OCI-LY7 (cell line): ENCODE results near the gene TEN1. TPM values are rescaled to one million over a fixed set of nuclear protein-coding genes. Genes with fewer than 3 reads are reported as not detected.

Experiments used
- BruUV-seq: library from RNA; stranded (reverse); fragments of 400-500 nt; replicated peaks from 2 replicates; lab custom pipeline; 2021; lab: Mats Ljungman, UMichigan
- CTCF ChIA-PET: fragments of 300-600 bp; sonication (Branson Sonifier 250); formaldehyde crosslinking; loops from one replicate; lab custom pipeline; 2022; ENCODE audit warnings: antibody characterized with exemption; ENCODE audit not compliant: unreplicated experiment; lab: Charles Lee
- POLR2A ChIA-PET: fragments of 300-600 bp; sonication (Branson Sonifier 250); formaldehyde crosslinking; loops from one replicate; lab custom pipeline; 2022; ENCODE audit warnings: antibody characterized with exemption; lab: Charles Lee
- DNase-seq: peaks from one replicate; pipeline ENCODE4 v3.0.0-alpha.2; 2015; ENCODE audit warnings: low spot score
- H2AFZ ChIP-seq: fragments of 200-600 bp; sonication (generic), shearing (Covaris generic); 2 replicates; pipeline ENCODE4 v1.6.1; 2014; ENCODE audit warnings: mild to moderate bottlenecking, antibody characterized with exemption, low read length, moderate library complexity
- H3K27ac ChIP-seq: fragments of 200-600 bp; sonication (generic); 2 replicates; pipeline ENCODE4 v1.5.1; 2014; ENCODE audit warnings: mixed run types, low read depth, mild to moderate bottlenecking, moderate library complexity, low read length, inconsistent platforms; ENCODE audit not compliant: poor library complexity, severe bottlenecking
- H3K36me3 ChIP-seq: fragments of 200-600 bp; sonication (generic); 2 replicates; pipeline ENCODE4 v1.6.1; 2014; ENCODE audit warnings: mild to moderate bottlenecking, antibody characterized with exemption, low read length, moderate library complexity, mixed read lengths; ENCODE audit not compliant: insufficient read depth
- H3K4me1 ChIP-seq: fragments of 200-600 bp; sonication (generic); 2 replicates; pipeline ENCODE4 v1.5.1; 2014; ENCODE audit warnings: mild to moderate bottlenecking, low read length; ENCODE audit not compliant: insufficient read depth, poor library complexity, severe bottlenecking
- H3K4me2 ChIP-seq: fragments of 200-600 bp; sonication (generic); 2 replicates; pipeline ENCODE4 v1.6.1; 2014; ENCODE audit warnings: mild to moderate bottlenecking, low read length
- H3K4me3 ChIP-seq: fragments of 200-600 bp; sonication (generic); 2 replicates; pipeline ENCODE4 v1.5.1; 2014; ENCODE audit warnings: mild to moderate bottlenecking, low read depth, low read length; ENCODE audit not compliant: poor library complexity, severe bottlenecking
- H3K79me2 ChIP-seq: fragments of 200-600 bp; sonication (generic); 2 replicates; pipeline ENCODE4 v1.6.1; 2016; ENCODE audit warnings: low read depth, mild to moderate bottlenecking, low read length, moderate library complexity, mixed read lengths; ENCODE audit not compliant: insufficient read depth
- H3K9me2 ChIP-seq: fragments of 200-600 bp; sonication (generic); 2 replicates; pipeline ENCODE4 v1.6.1; 2016; ENCODE audit warnings: mild to moderate bottlenecking, low read length, mixed read lengths; ENCODE audit not compliant: insufficient read depth
- H3K9me3 ChIP-seq: fragments of 200-600 bp; sonication (generic); 2 replicates; pipeline ENCODE4 v1.6.1; 2014; ENCODE audit warnings: mild to moderate bottlenecking, mixed run types, low read length, mixed read lengths
- H4K20me1 ChIP-seq: fragments of 200-600 bp; sonication (generic); 2 replicates; pipeline ENCODE4 v1.6.1; 2014; ENCODE audit warnings: mild to moderate bottlenecking, antibody characterized with exemption, low read length, moderate library complexity, mixed read lengths; ENCODE audit not compliant: insufficient read depth
- CTCF ChIP-seq: fragments of 200-600 bp; sonication (generic); conservative IDR thresholded peaks from 2 replicates; pipeline ENCODE4 v1.5.1; 2014; ENCODE audit warnings: mild to moderate bottlenecking, antibody characterized with exemption, low read length, moderate library complexity, mixed read lengths
- EZH2phosphoT487 ChIP-seq: fragments of 200-600 bp; sonication (generic); IDR thresholded peaks from 2 replicates; pipeline ENCODE4 v1.6.1; 2018; ENCODE audit warnings: low read depth, borderline replicate concordance, mild to moderate bottlenecking, mixed run types, antibody characterized with exemption, low read length, moderate library complexity, mixed read lengths
- intact Hi-C: fragments of 100-400 bp; cut with micrococcal nuclease; formaldehyde crosslinking; loops from one replicate; pipeline ENCODE4 v1.10.0; 2022; ENCODE audit not compliant: unreplicated experiment
- total RNA-seq, 2 experiments: library from RNA; depleted of rRNA in 1 of 2; stranded (reverse); fragments of >200 nt in 1 of 2; shearing (Covaris generic) in 1 of 2; gene quantifications; 2 replicates each; pipeline ENCODE4 v1.2.3, GENCODE V29; 2014 to 2022

TEN1 gene
- total RNA-seq, 2 experiments from 2014 or later: 17.6 to 18.2 TPM

GRCh38 chr17:75976175-75976848, 2.7 kb upstream of the TEN1 start:
- Histone ChIP-seq H3K9me3 (no peaks in the 10 kb centered on the region), H2AFZ (no peak overlapping the region), H4K20me1 (no peaks in the 10 kb centered on the region), H3K4me3 (no peak overlapping the region), H3K79me2 (peaks cover 24% of the 10 kb centered on the region; the same call in 1 of the 2 replicates), H3K9me2 (no peaks in the 10 kb centered on the region), H3K4me2 (peak overlapping the region; percentile 9; the same call in 1 of the 2 replicates), H3K27ac (no peak overlapping the region), H3K36me3 (peaks cover 6% of the 10 kb centered on the region; the same call in 1 of the 2 replicates), H3K4me1 (peaks cover 34% of the 10 kb centered on the region)
- BruUV-seq: TSS peak; percentile 53
- TF ChIP-seq EZH2phosphoT487 (no peak), CTCF (no peak)
- ChIA-PET POLR2A (interaction anchor here (0.7 kb wide), 1 partner anchor 15 kb away, joined by 3 read pairs; no protein-coding TSS in a partner anchor), CTCF (no interaction called here)
- DNase-seq: no peak
- intact Hi-C loops: loop anchor here (10.0 kb wide), 1 partner anchor 192 kb away; the partner anchor contains the start of gene UNK

GRCh38 chr17:75979705-75980187, 706 bp downstream of the TEN1 start:
- H3K27ac ChIP-seq: peak overlapping the region; percentile 69
- peak overlapping the region; percentile 62; the same call in 1 of the 2 replicates for H2AFZ ChIP-seq
- H3K79me2 ChIP-seq: peaks cover 24% of the 10 kb centered on the region; the same call in 1 of the 2 replicates
- peaks cover 52% of the 10 kb centered on the region for H3K4me1 ChIP-seq
- no peaks in the 10 kb centered on the region for H3K9me3 ChIP-seq
- no peak for TF ChIP-seq EZH2phosphoT487
- TF ChIP-seq CTCF: no peak
- ChIA-PET POLR2A (interaction anchor here (0.7 to 2.4 kb wide), 6 partner anchors 12 to 82 kb away, joined by 3 to 17 read pairs (median 4); no protein-coding TSS in a partner anchor), CTCF (interaction anchor here (0.6 kb wide), 1 partner anchor 285 kb away, joined by 3 read pairs; the partner anchor contains the start of gene UBALD2)
- no peaks in the 10 kb centered on the region for H3K9me2 ChIP-seq
- no peaks in the 10 kb centered on the region for H4K20me1 ChIP-seq
- no peak for DNase-seq
- H3K4me3 ChIP-seq: peak overlapping the region; percentile 79
- intact Hi-C loops: loop anchor here (1.0 to 10.0 kb wide), 5 partner anchors 70 to 195 kb away; partner anchors contain the start of genes MRPL38, SRP68 and UNK
- TSS peak; percentile 89 for BruUV-seq
- no peaks in the 10 kb centered on the region for H3K36me3 ChIP-seq
- H3K4me2 ChIP-seq: peak overlapping the region; percentile 86
